Muscle layer of duodenum (tissue), 2 donors: Measurements from ENCODE around the gene RSL24D1.
"Not testable (repeated sequence)": the region's sequence is repeated elsewhere in the genome, so short reads cannot be mapped to it uniquely, and the experiment has no call there.

Experiments
- H3K27ac ChIP-seq: one replicate; pipeline ENCODE4 v1.7.0; 2013; ENCODE audit warnings: mild to moderate bottlenecking, low read length
- H3K27me3 ChIP-seq: one replicate; pipeline ENCODE4 v1.7.0; 2013; ENCODE audit warnings: low read depth, mild to moderate bottlenecking, control low read depth, low read length
- H3K36me3 ChIP-seq, 2 donors: one replicate each; pipeline ENCODE4 v1.7.0; 2013; ENCODE audit warnings: low read length in 2 of 2, control low read depth in 1 of 2, mild to moderate bottlenecking in 1 of 2; ENCODE audit not compliant: insufficient read depth in 2 of 2, control insufficient read depth in 1 of 2
- H3K4me1 ChIP-seq, 2 donors: one replicate each; pipeline ENCODE4 v1.7.0; 2013; ENCODE audit warnings: low read length in 2 of 2, mild to moderate bottlenecking in 2 of 2, control low read depth in 1 of 2, moderate library complexity in 1 of 2; ENCODE audit not compliant: insufficient read depth in 2 of 2, control insufficient read depth in 1 of 2
- H3K4me3 ChIP-seq, 2 donors: one replicate each; pipeline ENCODE4 v1.7.0; 2013; ENCODE audit warnings: low read length in 2 of 2, low read depth in 1 of 2, mild to moderate bottlenecking in 1 of 2
- H3K9me3 ChIP-seq, 2 donors: one replicate each; pipeline ENCODE4 v1.7.0; 2013; ENCODE audit warnings: low read length in 2 of 2, control low read depth in 1 of 2, mild to moderate bottlenecking in 1 of 2; ENCODE audit not compliant: control insufficient read depth in 1 of 2
- donor health status: healthy.

RSL24D1 gene

GRCh38 chr15:55151631-55152030 lies 45.1 kb downstream of the RSL24D1 start:
- Histone ChIP-seq H3K4me3 (no peak overlapping the region), H3K27ac (no peak overlapping the region), H3K36me3 (no peaks in the 10 kb centered on the region), H3K27me3 (no peaks in the 10 kb centered on the region), H3K4me1 (no peaks in the 10 kb centered on the region), H3K9me3 (no peaks in the 10 kb centered on the region)

GRCh38 chr15:55143132-55143531 lies 53.6 kb downstream of the RSL24D1 start:
- H3K27ac ChIP-seq, H3K36me3 ChIP-seq, H3K4me3 ChIP-seq, H3K4me1 ChIP-seq, H3K27me3 ChIP-seq, H3K9me3 ChIP-seq: not testable (repeated sequence)

- Histone ChIP-seq H3K27me3 (no peaks in the 10 kb centered on the region), H3K4me1 (no peaks in the 10 kb centered on the region), H3K9me3 (peaks cover 5 to 22% of the 10 kb centered on the region in 2 donors), H3K36me3 (no peaks in the 10 kb centered on the region), H3K4me3 (no peak overlapping the region), H3K27ac (no peak overlapping the region)
Measured at GRCh38 chr15:55133972-55134371, 62.8 kb downstream of the RSL24D1 start.

- no peak overlapping the region for H3K27ac ChIP-seq
- H3K9me3 ChIP-seq, result peaks cover 5 to 22% of the 10 kb centered on the region in 2 donors
- no peaks in the 10 kb centered on the region for H3K4me1 ChIP-seq
- no peak overlapping the region for H3K4me3 ChIP-seq
- no peaks in the 10 kb centered on the region for H3K36me3 ChIP-seq
- H3K27me3 ChIP-seq, result no peaks in the 10 kb centered on the region
Measured at GRCh38 chr15:55132672-55133071, 64.1 kb downstream of the RSL24D1 start.
